WERI-Rb-1 (cell line): ENCODE data around the gene FSTL4.

Source experiments
- DNase-seq: peaks from one replicate; pipeline ENCODE4 v3.0.0-alpha.2; 2020
- H3K27ac ChIP-seq: fragments of 250-450 bp; sonication (Bioruptor Pico); 2 replicates; pipeline ENCODE4 v1.5.1; 2020; ENCODE audit warnings: mild to moderate bottlenecking, moderate library complexity
- H3K27me3 ChIP-seq: fragments of 250-450 bp; sonication (Bioruptor Pico); 2 replicates; pipeline ENCODE4 v1.5.1; 2021; ENCODE audit warnings: mild to moderate bottlenecking, low read depth, moderate library complexity; ENCODE audit not compliant: insufficient read depth, severe bottlenecking
- H3K36me3 ChIP-seq: fragments of 250-450 bp; sonication (Bioruptor Pico); 2 replicates; pipeline ENCODE4 v1.5.1; 2020; ENCODE audit warnings: mild to moderate bottlenecking, moderate library complexity
- H3K4me3 ChIP-seq: 2 replicates; pipeline ENCODE4 v1.5.1; 2011; ENCODE audit warnings: low read depth, mild to moderate bottlenecking, control low read depth, low read length
- H3K9me3 ChIP-seq: fragments of 250-450 bp; sonication (Bioruptor Pico); 2 replicates; pipeline ENCODE4 v1.5.1; 2021; ENCODE audit warnings: mild to moderate bottlenecking, moderate library complexity; ENCODE audit not compliant: severe bottlenecking
- CTCF ChIP-seq: IDR thresholded peaks from 2 replicates; pipeline ENCODE4 v1.5.1; 2011; ENCODE audit warnings: low read depth, mild to moderate bottlenecking, control low read depth, inconsistent platforms, low read length

FSTL4 gene

GRCh38 chr5:133444711-133445110 is 167.6 kb downstream of the FSTL4 start:
- no peaks in the 10 kb centered on the region for H3K9me3 ChIP-seq
- no peak overlapping the region for H3K4me3 ChIP-seq
- no peak overlapping the region for H3K27ac ChIP-seq
- H3K36me3 ChIP-seq: no peaks in the 10 kb centered on the region
- H3K27me3 ChIP-seq: no peaks in the 10 kb centered on the region
- TF ChIP-seq CTCF: no peak
- no peak for DNase-seq

GRCh38 chr5:133441166-133441815 is 171.1 kb downstream of the FSTL4 start:
- H3K27me3 ChIP-seq: no peaks in the 10 kb centered on the region
- no peaks in the 10 kb centered on the region for H3K36me3 ChIP-seq
- H3K9me3 ChIP-seq: no peaks in the 10 kb centered on the region
- no peak for TF ChIP-seq CTCF
- DNase-seq: no peak
- H3K4me3 ChIP-seq: no peak overlapping the region
- no peak overlapping the region for H3K27ac ChIP-seq

- no peaks in the 10 kb centered on the region for H3K27me3 ChIP-seq
- H3K27ac ChIP-seq: no peak overlapping the region
- H3K36me3 ChIP-seq: no peaks in the 10 kb centered on the region
- TF ChIP-seq CTCF: no peak
- DNase-seq: no peak
- H3K4me3 ChIP-seq: no peak overlapping the region
- no peaks in the 10 kb centered on the region for H3K9me3 ChIP-seq
Observed at GRCh38 chr5:133440467-133441115, 171.8 kb downstream of the FSTL4 start.

- no peaks in the 10 kb centered on the region for H3K9me3 ChIP-seq
- DNase-seq: no peak
- H3K4me3 ChIP-seq: no peak overlapping the region
- no peak overlapping the region for H3K27ac ChIP-seq
- H3K27me3 ChIP-seq: no peaks in the 10 kb centered on the region
- no peak for TF ChIP-seq CTCF
- no peaks in the 10 kb centered on the region for H3K36me3 ChIP-seq
Observed at GRCh38 chr5:133439859-133440258, 172.5 kb downstream of the FSTL4 start.

GRCh38 chr5:133438487-133438886 is 173.9 kb downstream of the FSTL4 start:
- H3K9me3 ChIP-seq: no peaks in the 10 kb centered on the region
- H3K27ac ChIP-seq: no peak overlapping the region
- no peak for TF ChIP-seq CTCF
- no peaks in the 10 kb centered on the region for H3K36me3 ChIP-seq
- H3K4me3 ChIP-seq: no peak overlapping the region
- H3K27me3 ChIP-seq: no peaks in the 10 kb centered on the region
- no peak for DNase-seq

GRCh38 chr5:133434336-133434735 is 178.0 kb downstream of the FSTL4 start:
- no peaks in the 10 kb centered on the region for H3K27me3 ChIP-seq
- H3K4me3 ChIP-seq: no peak overlapping the region
- DNase-seq: no peak
- no peak overlapping the region for H3K27ac ChIP-seq
- TF ChIP-seq CTCF: no peak
- H3K9me3 ChIP-seq: no peaks in the 10 kb centered on the region
- no peaks in the 10 kb centered on the region for H3K36me3 ChIP-seq
